ENCODE data around the gene HAND1.
A peak's percentile ranks its signal among the peaks of the same experiment; 100 is the strongest.
"Not testable (repeated sequence)": the region's sequence is repeated elsewhere in the genome, so short reads cannot be mapped to it uniquely, and the experiment has no call there.

Gene HAND1

GRCh38 chr5:154478224-154478565 lies at the start of gene HAND1:
TSS of gene HAND1 (minus strand) at chr5:154478227. CDS start at chr5:154478008, 219 bp downstream.
- Mint-ChIP-seq H3K9me3 (no peaks in the 10 kb centered on the region), H3K4me1 (peaks cover 62% of the 10 kb centered on the region), H3K27me3 (peaks cover 68% of the 10 kb centered on the region), H3K27ac (peak within 1 kb of the TSS; percentile 48), H3K36me3 (no peaks in the 10 kb centered on the region), H3K4me3 (peak within 1 kb of the TSS; percentile 45)

- no peaks in the 10 kb centered on the region for H3K36me3 Mint-ChIP-seq
- H3K27me3 Mint-ChIP-seq = peaks cover 12% of the 10 kb centered on the region
- no peaks in the 10 kb centered on the region for H3K4me1 Mint-ChIP-seq
- H3K9me3 Mint-ChIP-seq = no peaks in the 10 kb centered on the region
- H3K27ac Mint-ChIP-seq = no peak overlapping the region
- no peak overlapping the region for H3K4me3 Mint-ChIP-seq
Measured at GRCh38 chr5:154526231-154527226, 48.5 kb upstream of the HAND1 start.

GRCh38 chr5:154524859-154525258 lies 46.8 kb upstream of the HAND1 start:
- Mint-ChIP-seq H3K4me1 (no peaks in the 10 kb centered on the region), H3K9me3 (no peaks in the 10 kb centered on the region), H3K36me3 (no peaks in the 10 kb centered on the region), H3K27ac (no peak overlapping the region), H3K4me3 (no peak overlapping the region), H3K27me3 (peaks cover 19% of the 10 kb centered on the region)

- H3K36me3 Mint-ChIP-seq = no peaks in the 10 kb centered on the region
- H3K9me3 Mint-ChIP-seq = no peaks in the 10 kb centered on the region
- no peak overlapping the region for H3K27ac Mint-ChIP-seq
- H3K27me3 Mint-ChIP-seq = peaks cover 25% of the 10 kb centered on the region
- H3K4me3 Mint-ChIP-seq = no peak overlapping the region
- H3K4me1 Mint-ChIP-seq = no peaks in the 10 kb centered on the region
Measured at GRCh38 chr5:154524181-154524580, 46.2 kb upstream of the HAND1 start.

- H3K27me3 Mint-ChIP-seq = peaks cover 26% of the 10 kb centered on the region
- H3K27ac Mint-ChIP-seq = no peak overlapping the region
- H3K4me1 Mint-ChIP-seq = no peaks in the 10 kb centered on the region
Measured at GRCh38 chr5:154523709-154524108, 45.7 kb upstream of the HAND1 start.

GRCh38 chr5:154523104-154523503 lies 45.1 kb upstream of the HAND1 start:
- Mint-ChIP-seq H3K27me3 (peaks cover 24% of the 10 kb centered on the region), H3K36me3 (no peaks in the 10 kb centered on the region)

More at GRCh38 chr5:154523709-154524108, 45.7 kb upstream of the HAND1 start:
- Mint-ChIP-seq H3K9me3 (no peaks in the 10 kb centered on the region), H3K4me3 (no peak overlapping the region), H3K36me3 (no peaks in the 10 kb centered on the region)

GRCh38 chr5:154522284-154522683 lies 44.3 kb upstream of the HAND1 start:
- peaks cover 21% of the 10 kb centered on the region for H3K27me3 Mint-ChIP-seq
- no peaks in the 10 kb centered on the region for H3K36me3 Mint-ChIP-seq
- no peak overlapping the region for H3K27ac Mint-ChIP-seq
- no peaks in the 10 kb centered on the region for H3K9me3 Mint-ChIP-seq
- no peaks in the 10 kb centered on the region for H3K4me1 Mint-ChIP-seq
- H3K4me3 Mint-ChIP-seq = no peak overlapping the region

More at GRCh38 chr5:154523104-154523503, 45.1 kb upstream of the HAND1 start:
- H3K27ac Mint-ChIP-seq = no peak overlapping the region
- H3K4me3 Mint-ChIP-seq = no peak overlapping the region
- H3K9me3 Mint-ChIP-seq = no peaks in the 10 kb centered on the region
- no peaks in the 10 kb centered on the region for H3K4me1 Mint-ChIP-seq

GRCh38 chr5:154521756-154522155 lies 43.7 kb upstream of the HAND1 start:
- no peak overlapping the region for H3K27ac Mint-ChIP-seq
- H3K4me1 Mint-ChIP-seq = no peaks in the 10 kb centered on the region
- peaks cover 21% of the 10 kb centered on the region for H3K27me3 Mint-ChIP-seq
- H3K9me3 Mint-ChIP-seq = no peaks in the 10 kb centered on the region
- H3K4me3 Mint-ChIP-seq = no peak overlapping the region
- H3K36me3 Mint-ChIP-seq = no peaks in the 10 kb centered on the region

- no peak overlapping the region for H3K27ac Mint-ChIP-seq
- H3K27me3 Mint-ChIP-seq = peaks cover 21% of the 10 kb centered on the region
- no peaks in the 10 kb centered on the region for H3K9me3 Mint-ChIP-seq
- no peak overlapping the region for H3K4me3 Mint-ChIP-seq
- no peaks in the 10 kb centered on the region for H3K4me1 Mint-ChIP-seq
- no peaks in the 10 kb centered on the region for H3K36me3 Mint-ChIP-seq
Measured at GRCh38 chr5:154520861-154521453, 42.9 kb upstream of the HAND1 start.

GRCh38 chr5:154519359-154519758 lies 41.3 kb upstream of the HAND1 start:
- H3K9me3 Mint-ChIP-seq = no peaks in the 10 kb centered on the region
- no peak overlapping the region for H3K27ac Mint-ChIP-seq
- peaks cover 21% of the 10 kb centered on the region for H3K27me3 Mint-ChIP-seq
- no peak overlapping the region for H3K4me3 Mint-ChIP-seq
- no peaks in the 10 kb centered on the region for H3K4me1 Mint-ChIP-seq
- H3K36me3 Mint-ChIP-seq = no peaks in the 10 kb centered on the region

- Mint-ChIP-seq H3K4me3 (no peak overlapping the region), H3K36me3 (no peaks in the 10 kb centered on the region), H3K27ac (no peak overlapping the region), H3K4me1 (no peaks in the 10 kb centered on the region), H3K9me3 (no peaks in the 10 kb centered on the region), H3K27me3 (peaks cover 21% of the 10 kb centered on the region)
Measured at GRCh38 chr5:154518438-154518867, 40.4 kb upstream of the HAND1 start.

GRCh38 chr5:154517810-154518437 lies 39.9 kb upstream of the HAND1 start:
- Mint-ChIP-seq H3K4me3 (no peak overlapping the region), H3K9me3 (no peaks in the 10 kb centered on the region), H3K27me3 (peaks cover 21% of the 10 kb centered on the region), H3K36me3 (no peaks in the 10 kb centered on the region), H3K4me1 (no peaks in the 10 kb centered on the region), H3K27ac (no peak overlapping the region)

GRCh38 chr5:154517181-154517580 lies 39.2 kb upstream of the HAND1 start:
- H3K36me3 Mint-ChIP-seq = no peaks in the 10 kb centered on the region
- peak overlapping the region; percentile 65 for H3K27ac Mint-ChIP-seq
- H3K4me3 Mint-ChIP-seq = no peak overlapping the region
- H3K27me3 Mint-ChIP-seq = peaks cover 21% of the 10 kb centered on the region
- no peaks in the 10 kb centered on the region for H3K9me3 Mint-ChIP-seq
- no peaks in the 10 kb centered on the region for H3K4me1 Mint-ChIP-seq

- H3K9me3 Mint-ChIP-seq = no peaks in the 10 kb centered on the region
- no peak overlapping the region for H3K27ac Mint-ChIP-seq
- H3K36me3 Mint-ChIP-seq = no peaks in the 10 kb centered on the region
- no peaks in the 10 kb centered on the region for H3K4me1 Mint-ChIP-seq
- H3K27me3 Mint-ChIP-seq = peaks cover 20% of the 10 kb centered on the region
- H3K4me3 Mint-ChIP-seq = no peak overlapping the region
Measured at GRCh38 chr5:154516475-154516874, 38.4 kb upstream of the HAND1 start.

GRCh38 chr5:154515488-154515887 lies 37.5 kb upstream of the HAND1 start:
- H3K9me3 Mint-ChIP-seq, H3K4me1 Mint-ChIP-seq, H3K4me3 Mint-ChIP-seq, H3K27ac Mint-ChIP-seq, H3K36me3 Mint-ChIP-seq: not testable (repeated sequence)
- peaks cover 15% of the 10 kb centered on the region for H3K27me3 Mint-ChIP-seq

- Mint-ChIP-seq H3K27ac (no peak overlapping the region), H3K4me3 (no peak overlapping the region), H3K4me1 (no peaks in the 10 kb centered on the region), H3K9me3 (no peaks in the 10 kb centered on the region), H3K36me3 (no peaks in the 10 kb centered on the region), H3K27me3 (peaks cover 7% of the 10 kb centered on the region)
Measured at GRCh38 chr5:154514331-154514730, 36.3 kb upstream of the HAND1 start.
